ENCODE measurements around the gene SELENOO.

The SELENOO gene

DNA sequence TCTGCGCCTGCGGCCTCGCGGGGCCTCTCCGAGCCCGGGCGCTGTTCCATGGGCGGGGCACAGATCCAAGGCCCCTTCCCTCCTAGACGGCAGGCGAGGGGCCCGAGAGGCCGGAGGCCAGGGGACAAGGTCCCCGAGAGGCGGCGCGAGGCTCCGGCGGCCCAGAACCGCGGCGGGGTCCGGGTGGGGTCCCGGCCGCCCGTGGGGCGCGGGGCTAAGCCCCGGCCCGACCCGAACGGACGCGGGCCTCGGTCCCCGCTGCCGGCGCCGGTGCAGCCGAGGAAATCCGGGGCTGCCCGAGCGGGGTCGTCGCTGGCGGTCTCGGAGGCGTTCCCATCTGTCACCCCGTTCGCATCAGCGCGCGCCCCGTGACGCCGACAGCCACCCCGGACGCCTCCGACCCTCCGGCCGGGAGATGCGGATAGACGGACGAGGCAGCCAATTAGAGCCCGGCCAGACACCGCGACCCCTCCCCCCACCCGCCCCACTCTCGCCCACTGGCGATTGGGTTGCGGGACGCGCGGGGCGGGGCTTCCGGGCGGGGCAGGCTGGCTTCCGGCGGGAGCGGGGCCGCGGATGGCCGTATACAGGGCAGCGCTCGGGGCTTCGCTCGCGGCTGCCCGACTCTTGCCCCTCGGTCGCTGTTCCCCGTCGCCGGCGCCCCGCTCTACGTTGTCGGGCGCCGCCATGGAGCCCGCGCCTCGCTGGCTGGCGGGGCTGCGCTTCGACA lies at the start of gene SELENOO:
TSS of gene SELENOO (plus strand) at position 551 of the 730 bp plus-strand sequence. CDS start at position 577, 26 bp downstream.
- Histone ChIP-seq H3K9me3 (ENCODE audit: control insufficient read depth in 1 of 2, low read length in 2 of 2) (no peaks in the 10 kb centered on the region), H3K36me3 (ENCODE audit: control insufficient read depth in 1 of 2, insufficient read depth in 2 of 2, low read length in 2 of 2) (peaks cover 5 to 34% of the 10 kb centered on the region in 2 donors), H3K27ac (ENCODE audit: low read depth, low read length) (peak within 1 kb of the TSS; percentile 10), H3K4me3 (ENCODE audit: low read depth in 1 of 2, low read length in 2 of 2) (peak within 1 kb of the TSS; percentile 71 to 82), H3K4me1 (ENCODE audit: control insufficient read depth in 1 of 2, insufficient read depth in 2 of 2, low read length in 2 of 2) (peaks cover 14 to 15% of the 10 kb centered on the region in 2 donors), H3K9ac (ENCODE audit: low read depth in 1 of 2, low read length in 2 of 2) (peak within 1 kb of the TSS; percentile 57 to 73), H3K27me3 (ENCODE audit: control insufficient read depth in 1 of 2, insufficient read depth in 2 of 2, low read length in 2 of 2) (no peaks in the 10 kb centered on the region)

DNA sequence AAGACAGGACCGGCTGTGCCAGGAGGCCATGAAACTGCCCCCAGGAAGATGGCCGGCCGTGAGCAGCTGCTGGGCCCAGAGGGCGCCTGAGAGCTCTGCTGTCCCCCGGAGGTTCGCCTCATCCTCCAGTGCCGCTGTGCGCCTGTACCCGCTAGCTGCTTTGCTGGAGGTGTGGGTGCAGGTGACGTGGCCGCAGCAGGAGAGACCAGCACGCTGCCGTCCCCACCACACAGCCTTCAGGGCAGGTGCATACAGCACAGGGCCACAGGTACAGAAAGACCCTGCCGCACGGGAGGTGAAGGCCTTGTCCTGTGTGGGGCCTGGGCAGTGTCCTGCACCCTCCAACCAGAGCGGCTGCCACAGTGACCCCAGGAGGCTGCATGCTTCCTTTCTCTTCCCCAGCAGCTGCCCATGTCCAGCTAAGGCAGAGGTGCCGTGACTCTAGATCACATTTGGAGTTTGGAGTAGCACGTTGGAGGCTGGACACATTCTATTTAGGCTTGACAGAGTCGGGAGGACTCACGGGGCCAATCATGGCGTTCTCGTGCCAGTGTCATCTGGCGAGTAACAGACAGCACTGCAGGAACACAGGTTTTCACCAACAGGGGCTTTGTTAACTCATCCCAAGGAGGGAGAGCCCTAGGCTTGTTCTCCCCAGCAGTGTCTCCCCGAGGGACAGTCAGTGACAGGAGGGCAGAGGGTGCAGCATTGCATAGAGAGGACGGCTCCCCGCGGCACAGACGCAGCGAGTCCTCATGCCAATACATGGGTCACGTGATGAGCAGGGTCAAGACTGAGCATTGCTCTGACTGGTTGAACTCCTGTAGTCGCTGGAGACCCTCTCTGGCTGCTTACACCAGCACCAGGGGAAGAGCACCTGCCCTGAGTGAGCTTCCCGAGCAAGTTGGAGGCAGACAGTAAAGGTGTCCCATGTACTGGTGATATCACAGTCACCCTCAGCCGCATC lies 49.0 kb upstream of the SELENOO start:
- Histone ChIP-seq H3K27ac (ENCODE audit: low read depth, low read length) (no peak overlapping the region), H3K36me3 (ENCODE audit: control insufficient read depth in 1 of 2, insufficient read depth in 2 of 2, low read length in 2 of 2) (no peaks in the 10 kb centered on the region), H3K9me3 (ENCODE audit: control insufficient read depth in 1 of 2, low read length in 2 of 2) (no peaks in the 10 kb centered on the region), H3K9ac (ENCODE audit: low read depth in 1 of 2, low read length in 2 of 2) (no peak overlapping the region), H3K4me3 (ENCODE audit: low read depth in 1 of 2, low read length in 2 of 2) (no peak overlapping the region), H3K27me3 (ENCODE audit: control insufficient read depth in 1 of 2, insufficient read depth in 2 of 2, low read length in 2 of 2) (no peaks in the 10 kb centered on the region), H3K4me1 (ENCODE audit: control insufficient read depth in 1 of 2, insufficient read depth in 2 of 2, low read length in 2 of 2) (peaks cover 0 to 8% of the 10 kb centered on the region in 2 donors)

DNA sequence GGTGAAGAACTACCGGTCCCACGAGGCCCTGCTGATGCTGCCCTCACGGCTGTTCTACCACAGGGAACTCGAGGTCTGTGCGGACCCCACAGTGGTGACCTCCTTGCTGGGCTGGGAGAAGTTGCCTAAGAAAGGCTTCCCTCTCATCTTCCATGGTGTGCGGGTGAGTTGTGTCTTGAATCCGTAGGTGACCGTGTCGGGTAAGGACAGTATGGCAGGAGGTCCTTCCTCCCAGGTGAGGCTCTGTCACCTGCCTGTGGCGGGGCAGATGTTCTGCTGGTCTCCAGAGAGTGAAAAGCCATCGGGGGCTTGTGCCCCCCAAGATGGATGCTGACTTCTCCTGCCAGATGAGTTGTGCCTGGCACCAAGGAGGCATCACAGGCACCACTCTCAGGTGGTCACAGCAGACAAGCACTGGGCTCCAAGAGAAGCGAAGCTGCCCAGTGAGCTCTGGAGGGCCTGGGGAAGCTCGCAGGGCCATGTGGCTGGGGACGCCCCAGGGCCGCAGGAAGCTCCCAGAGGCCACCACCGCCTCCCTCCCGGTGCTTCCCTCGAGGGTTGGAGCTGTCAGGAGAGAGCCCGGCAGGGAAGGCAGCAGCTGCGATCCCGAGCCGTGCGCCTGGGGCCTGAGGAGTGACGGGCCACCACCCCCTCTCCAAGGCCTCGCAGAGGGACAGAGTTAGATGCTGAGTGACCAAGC lies 47.6 kb upstream of the SELENOO start:
- Histone ChIP-seq H3K27ac (ENCODE audit: low read depth, low read length) (no peak overlapping the region), H3K27me3 (ENCODE audit: control insufficient read depth in 1 of 2, insufficient read depth in 2 of 2, low read length in 2 of 2) (no peaks in the 10 kb centered on the region), H3K4me1 (ENCODE audit: control insufficient read depth in 1 of 2, insufficient read depth in 2 of 2, low read length in 2 of 2) (peaks cover 0 to 6% of the 10 kb centered on the region in 2 donors), H3K9me3 (ENCODE audit: control insufficient read depth in 1 of 2, low read length in 2 of 2) (no peaks in the 10 kb centered on the region), H3K4me3 (ENCODE audit: low read depth in 1 of 2, low read length in 2 of 2) (no peak overlapping the region), H3K36me3 (ENCODE audit: control insufficient read depth in 1 of 2, insufficient read depth in 2 of 2, low read length in 2 of 2) (no peaks in the 10 kb centered on the region), H3K9ac (ENCODE audit: low read depth in 1 of 2, low read length in 2 of 2) (no peak overlapping the region)

DNA sequence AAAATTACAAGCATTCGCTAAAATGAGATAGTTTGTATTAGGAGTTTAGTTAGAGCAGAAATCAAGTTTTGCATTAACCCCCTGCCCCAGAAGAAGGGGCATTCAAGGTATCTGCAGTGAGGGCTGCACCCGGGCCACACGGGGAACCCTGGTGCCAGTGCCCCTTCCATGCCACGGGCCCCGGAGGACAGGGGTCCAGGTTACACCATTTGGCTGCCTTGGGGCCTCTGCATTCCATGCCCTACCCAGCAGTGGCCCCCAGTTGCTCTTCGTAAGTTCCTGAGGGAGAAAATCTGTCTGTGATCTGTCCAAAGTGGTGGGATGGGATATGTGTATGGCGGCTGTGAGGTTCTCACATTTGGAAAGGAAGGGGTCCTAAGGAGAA lies 47.1 kb upstream of the SELENOO start:
- Histone ChIP-seq H3K4me1 (ENCODE audit: control insufficient read depth in 1 of 2, insufficient read depth in 2 of 2, low read length in 2 of 2) (peaks cover 0 to 6% of the 10 kb centered on the region in 2 donors), H3K9me3 (ENCODE audit: control insufficient read depth in 1 of 2, low read length in 2 of 2) (no peaks in the 10 kb centered on the region), H3K27ac (ENCODE audit: low read depth, low read length) (no peak overlapping the region), H3K27me3 (ENCODE audit: control insufficient read depth in 1 of 2, insufficient read depth in 2 of 2, low read length in 2 of 2) (no peaks in the 10 kb centered on the region), H3K4me3 (ENCODE audit: low read depth in 1 of 2, low read length in 2 of 2) (no peak overlapping the region), H3K36me3 (ENCODE audit: control insufficient read depth in 1 of 2, insufficient read depth in 2 of 2, low read length in 2 of 2) (no peaks in the 10 kb centered on the region), H3K9ac (ENCODE audit: low read depth in 1 of 2, low read length in 2 of 2) (no peak overlapping the region)

GRCh38 chr22:50157709-50158375 lies 43.0 kb upstream of the SELENOO start:
- H3K4me3 ChIP-seq (ENCODE audit: low read depth in 1 of 2, low read length in 2 of 2) = no peak overlapping the region
- no peaks in the 10 kb centered on the region for H3K9me3 ChIP-seq (ENCODE audit: control insufficient read depth in 1 of 2, low read length in 2 of 2)
- H3K36me3 ChIP-seq (ENCODE audit: control insufficient read depth in 1 of 2, insufficient read depth in 2 of 2, low read length in 2 of 2) = no peaks in the 10 kb centered on the region
- H3K4me1 ChIP-seq (ENCODE audit: control insufficient read depth in 1 of 2, insufficient read depth in 2 of 2, low read length in 2 of 2) = peaks cover 0 to 6% of the 10 kb centered on the region in 2 donors
- no peak overlapping the region for H3K27ac ChIP-seq (ENCODE audit: low read depth, low read length)
- no peaks in the 10 kb centered on the region for H3K27me3 ChIP-seq (ENCODE audit: control insufficient read depth in 1 of 2, insufficient read depth in 2 of 2, low read length in 2 of 2)
- H3K9ac ChIP-seq (ENCODE audit: low read depth in 1 of 2, low read length in 2 of 2) = no peak overlapping the region

GRCh38 chr22:50160947-50161346 lies 39.9 kb upstream of the SELENOO start:
- no peaks in the 10 kb centered on the region for H3K9me3 ChIP-seq (ENCODE audit: control insufficient read depth in 1 of 2, low read length in 2 of 2)
- peaks cover 0 to 6% of the 10 kb centered on the region in 2 donors for H3K4me1 ChIP-seq (ENCODE audit: control insufficient read depth in 1 of 2, insufficient read depth in 2 of 2, low read length in 2 of 2)
- H3K27ac ChIP-seq (ENCODE audit: low read depth, low read length) = no peak overlapping the region
- no peak overlapping the region for H3K9ac ChIP-seq (ENCODE audit: low read depth in 1 of 2, low read length in 2 of 2)
- H3K4me3 ChIP-seq (ENCODE audit: low read depth in 1 of 2, low read length in 2 of 2) = no peak overlapping the region
- no peaks in the 10 kb centered on the region for H3K27me3 ChIP-seq (ENCODE audit: control insufficient read depth in 1 of 2, insufficient read depth in 2 of 2, low read length in 2 of 2)
- no peaks in the 10 kb centered on the region for H3K36me3 ChIP-seq (ENCODE audit: control insufficient read depth in 1 of 2, insufficient read depth in 2 of 2, low read length in 2 of 2)

DNA sequence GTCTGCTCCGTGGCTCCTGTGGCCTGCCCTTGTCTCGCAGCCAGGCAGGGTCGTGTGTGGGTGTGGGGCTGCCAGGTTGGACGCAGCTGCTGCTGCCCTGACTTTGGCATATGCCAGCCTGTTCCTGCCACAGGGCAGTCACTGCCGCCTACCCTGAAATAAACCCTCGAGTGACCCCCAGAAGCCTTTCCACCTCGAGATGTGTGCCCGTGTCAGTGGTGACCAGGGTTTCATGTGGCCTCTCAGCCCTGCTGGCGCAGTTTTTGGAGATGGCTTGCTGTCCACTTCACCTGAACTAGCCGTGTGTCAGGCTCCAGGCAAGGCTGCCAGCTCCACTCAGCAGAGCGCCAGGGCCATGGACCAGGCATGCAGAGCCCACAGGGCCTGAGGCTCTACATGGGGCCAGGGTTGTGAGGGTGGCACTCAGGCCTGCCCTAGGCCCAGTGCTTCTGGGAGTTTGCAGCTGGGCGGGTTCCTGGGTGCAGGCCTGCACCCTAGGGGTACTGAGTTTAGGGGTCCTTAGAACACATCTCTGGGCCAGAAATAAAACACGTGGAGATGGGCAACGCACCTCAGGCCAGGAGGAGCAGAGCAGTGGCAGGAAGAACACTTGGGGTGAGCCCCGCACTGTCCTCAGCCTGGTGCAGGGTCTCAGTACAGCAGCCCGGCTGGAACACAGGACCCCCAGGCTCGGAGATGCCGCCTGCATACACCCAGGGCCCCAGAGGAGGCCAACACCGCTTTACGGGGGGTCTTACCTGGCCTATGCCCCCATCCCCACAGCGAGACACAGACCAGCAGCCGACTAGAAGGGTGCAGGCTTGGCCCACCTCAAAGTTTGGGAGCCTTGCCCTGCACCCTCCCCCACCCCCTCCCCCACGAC lies 39.1 kb upstream of the SELENOO start:
- H3K27ac ChIP-seq (ENCODE audit: low read depth, low read length) = no peak overlapping the region
- H3K4me3 ChIP-seq (ENCODE audit: low read depth in 1 of 2, low read length in 2 of 2) = no peak overlapping the region
- peaks cover 0 to 6% of the 10 kb centered on the region in 2 donors for H3K4me1 ChIP-seq (ENCODE audit: control insufficient read depth in 1 of 2, insufficient read depth in 2 of 2, low read length in 2 of 2)
- H3K36me3 ChIP-seq (ENCODE audit: control insufficient read depth in 1 of 2, insufficient read depth in 2 of 2, low read length in 2 of 2) = no peaks in the 10 kb centered on the region
- H3K9me3 ChIP-seq (ENCODE audit: control insufficient read depth in 1 of 2, low read length in 2 of 2) = no peaks in the 10 kb centered on the region
- H3K27me3 ChIP-seq (ENCODE audit: control insufficient read depth in 1 of 2, insufficient read depth in 2 of 2, low read length in 2 of 2) = no peaks in the 10 kb centered on the region
- no peak overlapping the region for H3K9ac ChIP-seq (ENCODE audit: low read depth in 1 of 2, low read length in 2 of 2)

DNA sequence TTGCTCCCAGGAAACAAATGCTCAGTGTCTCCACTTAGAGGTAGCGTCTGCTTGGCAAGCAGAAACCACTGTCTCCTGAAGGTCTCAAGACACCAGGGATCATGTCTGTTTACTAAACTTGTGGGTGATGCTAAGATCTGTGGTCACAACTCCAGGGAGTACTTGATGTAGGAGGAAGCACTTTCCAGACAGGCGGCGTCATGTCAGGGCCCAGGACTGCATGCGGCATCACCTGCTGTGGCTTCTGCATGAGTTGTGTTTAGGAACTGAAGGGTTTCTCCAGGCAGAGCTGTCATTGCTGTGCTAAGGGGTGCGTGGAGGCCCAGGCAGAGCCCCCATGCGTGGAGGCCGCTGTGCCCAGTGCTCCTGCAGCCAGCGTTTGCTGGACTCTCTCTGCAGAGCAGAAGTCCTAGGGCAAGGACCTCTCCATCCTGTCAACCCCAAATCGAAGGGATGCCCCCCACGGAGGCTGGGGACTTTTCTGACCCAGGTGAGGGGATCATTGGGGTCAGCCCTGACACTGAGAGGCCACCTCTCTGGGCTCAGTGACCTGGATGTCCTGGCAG lies 38.3 kb upstream of the SELENOO start:
- Histone ChIP-seq H3K9ac (ENCODE audit: low read depth in 1 of 2, low read length in 2 of 2) (no peak overlapping the region), H3K4me3 (ENCODE audit: low read depth in 1 of 2, low read length in 2 of 2) (no peak overlapping the region), H3K36me3 (ENCODE audit: control insufficient read depth in 1 of 2, insufficient read depth in 2 of 2, low read length in 2 of 2) (no peaks in the 10 kb centered on the region), H3K4me1 (ENCODE audit: control insufficient read depth in 1 of 2, insufficient read depth in 2 of 2, low read length in 2 of 2) (peaks cover 0 to 6% of the 10 kb centered on the region in 2 donors), H3K27me3 (ENCODE audit: control insufficient read depth in 1 of 2, insufficient read depth in 2 of 2, low read length in 2 of 2) (no peaks in the 10 kb centered on the region), H3K9me3 (ENCODE audit: control insufficient read depth in 1 of 2, low read length in 2 of 2) (no peaks in the 10 kb centered on the region), H3K27ac (ENCODE audit: low read depth, low read length) (no peak overlapping the region)

Data from duodenal mucosa (tissue), 2 donors.